SK-N-MC (cell line): ENCODE measurements around the gene FAM83E.

Experiments used
- EZH2 ChIP-seq: fragments of 200-600 bp; sonication (generic); IDR thresholded peaks from one replicate; pipeline ENCODE4 v1.6.1; 2017; ENCODE audit warnings: antibody characterized with exemption
- FOXP2 ChIP-seq: optimal IDR thresholded peaks from 2 replicates; pipeline ENCODE3; 2011; ENCODE audit warnings: mild to moderate bottlenecking, moderate library complexity; ENCODE audit not compliant: insufficient read depth; ENCODE audit errors: extremely low read length, control extremely low read depth
- POLR2AphosphoS5 ChIP-seq: IDR thresholded peaks from 2 replicates; pipeline ENCODE4 v1.6.1; 2012; ENCODE audit warnings: mild to moderate bottlenecking, low read depth, low read length, borderline replicate concordance

GRCh38 chr19:48606463-48607358 lies 8.2 kb downstream of the FAM83E start, which contains the start of gene SPACA4:
- TF ChIP-seq FOXP2 (no peak), POLR2AphosphoS5 (no peak), EZH2 (no peak)
